Suprapubic skin (tissue), 4 donors: ENCODE data around the gene AKAP13. TPM values are rescaled to one million over a fixed set of nuclear protein-coding genes. Genes with fewer than 3 reads are reported as not detected.

Experiments
- DNase-seq, 2 donors: peaks; one replicate each; pipeline ENCODE4 v3.0.0-alpha.2; 2019; ENCODE audit warnings: low spot score in 2 of 2
- H3K27ac ChIP-seq: fragments of 200-600 bp; sonication (generic); one replicate; pipeline ENCODE4 v1.5.1; 2019
- H3K27me3 ChIP-seq: fragments of 200-600 bp; sonication (generic); one replicate; pipeline ENCODE4 v1.5.1; 2019
- H3K36me3 ChIP-seq: fragments of 200-600 bp; sonication (generic); one replicate; pipeline ENCODE4 v1.5.1; 2019
- H3K4me1 ChIP-seq: fragments of 200-600 bp; sonication (generic); one replicate; pipeline ENCODE4 v1.5.1; 2019
- H3K4me3 ChIP-seq: fragments of 200-600 bp; sonication (generic); one replicate; pipeline ENCODE4 v1.5.1; 2019; ENCODE audit warnings: mild to moderate bottlenecking
- H3K9me3 ChIP-seq: fragments of 200-600 bp; sonication (generic); one replicate; pipeline ENCODE4 v1.5.1; 2019
- CTCF ChIP-seq, 2 donors: fragments of 200-600 bp in 1 of 2; fragments of 450-650 bp in 1 of 2; sonication (generic) in 1 of 2; IDR thresholded peaks; one replicate each; pipeline ENCODE4 v1.5.1; 2016 to 2019; ENCODE audit warnings: antibody characterized with exemption in 2 of 2, mild to moderate bottlenecking in 1 of 2, moderate library complexity in 1 of 2
- EP300 ChIP-seq: sonication (generic); formaldehyde crosslinking; IDR thresholded peaks from one replicate; pipeline ENCODE4 v1.6.1; 2017; ENCODE audit warnings: antibody characterized with exemption
- POLR2A ChIP-seq, 2 donors: fragments of 450-650 bp; IDR thresholded peaks; one replicate each; pipeline ENCODE4 v1.6.1; 2017; ENCODE audit warnings: antibody characterized with exemption in 2 of 2, mild to moderate bottlenecking in 2 of 2, moderate library complexity in 2 of 2
- POLR2AphosphoS5 ChIP-seq, 3 donors: sonication (generic); formaldehyde crosslinking; IDR thresholded peaks; one replicate each; pipeline ENCODE4 v1.6.1; 2017; ENCODE audit warnings: antibody characterized with exemption in 3 of 3
- WGBS: methylation state at CpG from one replicate; pipeline ENCODE4 v1.1.5; 2018; 5-methylcytosine and 5-hydroxymethylcytosine counted together
- total RNA-seq, 4 donors: library from RNA; depleted of rRNA; stranded (reverse); fragments of >200 nt; gene quantifications; one replicate each; pipeline ENCODE4 v1.1.0, GENCODE V29; 2016

AKAP13 gene
- total RNA-seq, 4 donors from 2014 or later, result 124 to 249 (median 163) TPM

GRCh38 chr15:85473455-85473854 lies 93.1 kb downstream of the AKAP13 start:
- TF ChIP-seq CTCF (IDR thresholded peaks at IDR 0.05) (no peak), POLR2AphosphoS5 (IDR thresholded peaks at IDR 0.05) (no peak), POLR2A (IDR thresholded peaks at IDR 0.05) (no peak), EP300 (no peak)
- Histone ChIP-seq H3K36me3 (no peaks in the 10 kb centered on the region), H3K9me3 (no peaks in the 10 kb centered on the region), H3K4me3 (no peak overlapping the region), H3K27ac (no peak overlapping the region), H3K4me1 (peaks cover 52% of the 10 kb centered on the region), H3K27me3 (no peaks in the 10 kb centered on the region)
- DNase-seq, result no peak
- 55% methylated on average over 3 of the region's 3 CpGs for WGBS

- peaks cover 65% of the 10 kb centered on the region for H3K4me1 ChIP-seq
Observed at GRCh38 chr15:85474700-85475316, 94.4 kb downstream of the AKAP13 start.

GRCh38 chr15:85475317-85475701 lies 94.9 kb downstream of the AKAP13 start:
- no peaks in the 10 kb centered on the region for H3K36me3 ChIP-seq
- H3K27me3 ChIP-seq, result no peaks in the 10 kb centered on the region
- TF ChIP-seq POLR2AphosphoS5 (IDR thresholded peaks at IDR 0.05), result no peak
- no peak for TF ChIP-seq EP300
- TF ChIP-seq CTCF (IDR thresholded peaks at IDR 0.05), result no peak
- TF ChIP-seq POLR2A (IDR thresholded peaks at IDR 0.05), result no peak
- H3K4me3 ChIP-seq, result no peak overlapping the region
- 73% methylated on average over 1 of the region's 1 CpG for whole genome bisulfite sequencing
- H3K9me3 ChIP-seq, result no peaks in the 10 kb centered on the region
- no peak overlapping the region for H3K27ac ChIP-seq
- no peak for DNase-seq
- peaks cover 69% of the 10 kb centered on the region for H3K4me1 ChIP-seq

More at GRCh38 chr15:85474700-85475316, 94.4 kb downstream of the AKAP13 start:
- no peak overlapping the region for H3K4me3 ChIP-seq
- 76% methylated on average over 8 of the region's 8 CpGs for WGBS
- no peak overlapping the region for H3K27ac ChIP-seq
- no peaks in the 10 kb centered on the region for H3K9me3 ChIP-seq
- DNase-seq, result no peak
- no peaks in the 10 kb centered on the region for H3K36me3 ChIP-seq
- TF ChIP-seq CTCF (IDR thresholded peaks at IDR 0.05) (no peak), EP300 (no peak), POLR2A (IDR thresholded peaks at IDR 0.05) (no peak), POLR2AphosphoS5 (IDR thresholded peaks at IDR 0.05) (no peak)
- no peaks in the 10 kb centered on the region for H3K27me3 ChIP-seq

GRCh38 chr15:85475711-85476110 lies 95.3 kb downstream of the AKAP13 start:
- no peaks in the 10 kb centered on the region for H3K9me3 ChIP-seq
- no peaks in the 10 kb centered on the region for H3K36me3 ChIP-seq
- H3K27me3 ChIP-seq, result no peaks in the 10 kb centered on the region
- H3K27ac ChIP-seq, result no peak overlapping the region
- DNase-seq, result no peak
- no peak for TF ChIP-seq POLR2A (IDR thresholded peaks at IDR 0.05)
- no peak for TF ChIP-seq CTCF (IDR thresholded peaks at IDR 0.05)
- no peak for TF ChIP-seq EP300
- no peak for TF ChIP-seq POLR2AphosphoS5 (IDR thresholded peaks at IDR 0.05)
- H3K4me1 ChIP-seq, result peaks cover 69% of the 10 kb centered on the region
- no peak overlapping the region for H3K4me3 ChIP-seq

GRCh38 chr15:85477061-85477460 lies 96.7 kb downstream of the AKAP13 start:
- TF ChIP-seq CTCF (IDR thresholded peaks at IDR 0.05) (no peak), EP300 (no peak), POLR2AphosphoS5 (IDR thresholded peaks at IDR 0.05) (no peak), POLR2A (IDR thresholded peaks at IDR 0.05) (no peak)
- Histone ChIP-seq H3K9me3 (no peaks in the 10 kb centered on the region), H3K27me3 (no peaks in the 10 kb centered on the region), H3K27ac (peak overlapping the region; percentile 27), H3K4me1 (peaks cover 76% of the 10 kb centered on the region), H3K36me3 (no peaks in the 10 kb centered on the region), H3K4me3 (no peak overlapping the region)
- 49% methylated on average over 2 of the region's 2 CpGs for WGBS
- DNase-seq, result no peak
